ENCODE results near the gene STYX. TPM values are rescaled to one million over a fixed set of nuclear protein-coding genes. Genes with fewer than 3 reads are reported as not detected.

Gene STYX
- total and polyA plus RNA-seq, 10 of the 15 experiments (the other 5 are each of a cell fraction or from before 2014, with no cell fraction given) = 5.0 to 15.3 (median 9.5) TPM

DNA sequence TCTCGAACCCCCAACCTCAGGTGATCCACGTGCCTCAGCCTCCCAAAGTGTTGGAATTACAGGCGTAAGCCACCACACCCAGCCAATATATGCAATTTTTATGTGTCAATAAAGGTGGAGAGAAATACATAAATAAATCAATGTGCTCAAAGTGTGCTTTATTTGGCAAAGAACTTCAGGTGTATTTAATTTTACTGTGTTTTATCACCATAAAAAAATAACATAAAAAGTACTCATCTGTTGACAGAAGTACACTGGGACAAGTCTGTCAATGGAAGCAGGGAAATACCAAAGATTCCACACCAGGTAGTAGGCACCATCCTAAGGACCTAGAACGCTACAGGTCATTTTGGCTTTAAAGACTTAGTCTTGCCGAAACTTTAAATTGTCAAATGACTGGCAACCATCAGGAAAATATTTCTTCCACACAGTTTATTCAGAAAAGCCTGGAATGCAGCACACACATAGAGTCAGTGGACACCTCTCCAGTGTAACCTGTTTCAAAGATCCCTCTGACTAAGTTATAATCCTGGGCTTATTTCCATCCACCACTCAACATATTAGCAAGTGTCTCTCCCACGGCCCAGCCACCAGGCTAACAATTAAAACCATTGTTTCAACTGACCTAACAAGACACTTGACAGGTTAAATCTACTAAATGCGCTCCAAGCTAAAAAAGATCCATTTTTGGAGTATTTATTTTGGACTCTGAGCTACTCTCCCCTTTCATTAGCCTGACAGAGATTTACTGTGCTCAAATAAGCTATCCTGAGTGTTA, 38.8 kb upstream of the STYX start:
- Histone ChIP-seq H3K79me2 (ENCODE audit: control insufficient read depth, insufficient read depth, low read length) (peaks cover 93% of the 10 kb centered on the region), H3K36me3 (ENCODE audit: control insufficient read depth in 2 of 2, insufficient read depth in 2 of 2, low read length in 1 of 2) (peaks cover 0 to 4% of the 10 kb centered on the region in 2 experiments; a peak in 2 of 4 replicates), H3K9me3 (replicated peaks; ENCODE audit: control insufficient read depth, insufficient read depth, low read length) (no peaks in the 10 kb centered on the region), H3K4me1 (ENCODE audit: control insufficient read depth, insufficient read depth, low read length) (peaks cover 3% of the 10 kb centered on the region; the same call in 1 of the 2 replicates), H2AFZ (ENCODE audit: control insufficient read depth, low read depth, low read length) (no peak overlapping the region), H3K9ac (ENCODE audit: control insufficient read depth, insufficient read depth, low read length) (no peak overlapping the region), H3K27ac (ENCODE audit: control insufficient read depth, insufficient read depth) (no peak overlapping the region), H4K20me1 (ENCODE audit: control insufficient read depth, insufficient read depth) (peaks cover 7% of the 10 kb centered on the region), H3K4me2 (ENCODE audit: control insufficient read depth, insufficient read depth) (peak overlapping the region; percentile 40), H3K4me3 (peak overlapping the region; percentile 48), H3K27me3 (replicated peaks in 1 of 2; ENCODE audit: control insufficient read depth in 2 of 2, insufficient read depth in 2 of 2, low read length in 1 of 2) (no peaks in the 10 kb centered on the region)
- intact Hi-C loops (cut with micrococcal nuclease; ENCODE audit: unreplicated experiment) (loop anchor here (5.0 to 10.0 kb wide), 2 partner anchors 96 to 146 kb away; no protein-coding TSS in a partner anchor), in situ Hi-C loops (cut with MboI) (no loop called here)
- TF ChIP-seq, protein P1, sequence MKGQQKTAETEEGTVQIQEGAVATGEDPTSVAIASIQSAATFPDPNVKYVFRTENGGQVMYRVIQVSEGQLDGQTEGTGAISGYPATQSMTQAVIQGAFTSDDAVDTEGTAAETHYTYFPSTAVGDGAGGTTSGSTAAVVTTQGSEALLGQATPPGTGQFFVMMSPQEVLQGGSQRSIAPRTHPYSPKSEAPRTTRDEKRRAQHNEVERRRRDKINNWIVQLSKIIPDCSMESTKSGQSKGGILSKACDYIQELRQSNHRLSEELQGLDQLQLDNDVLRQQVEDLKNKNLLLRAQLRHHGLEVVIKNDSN (IDR thresholded peaks at IDR 0.05; ENCODE audit: borderline replicate concordance, extremely low read length, insufficient read depth, low read depth, low read length) = no peak
- TF ChIP-seq TCF7 (IDR thresholded peaks at IDR 0.05; ENCODE audit: borderline replicate concordance) (no peak), CHD2 (IDR thresholded peaks at IDR 0.05; ENCODE audit: borderline replicate concordance, low read depth, low read length) (no peak), POLR2AphosphoS5 (IDR thresholded peaks at IDR 0.05; ENCODE audit: low read length) (no peak), IRF4 (IDR thresholded peaks at IDR 0.05; ENCODE audit: low read depth, low read length) (no peak), CREM (IDR thresholded peaks at IDR 0.05; ENCODE audit: low read depth) (no peak)
- ChIA-PET SMC1A (ENCODE audit: uncharacterized antibody, unreplicated experiment) (interaction anchor here (0.6 to 2.2 kb wide), 10 partner anchors 12 to 141 kb away, joined by 3 to 6 read pairs (median 4); partner anchors contain the start of gene TXNDC16), RAD21 (ENCODE audit: unreplicated experiment) (no interaction called here), CTCF (interaction anchor here (0.6 to 1.5 kb wide), 2 partner anchors 8 to 44 kb away, joined by 3 read pairs; no protein-coding TSS in a partner anchor), POLR2A (interaction anchor here (0.6 to 1.5 kb wide), 4 partner anchors 16 to 810 kb away, joined by 3 to 4 read pairs (median 3); partner anchors contain the start of gene PSMC6)
- FAIRE-seq = no peak
- BruUV-seq (replicated peaks) = no TSS peak
- WGBS (ENCODE audit: insufficient coverage, insufficient replicate concordance, low lambda C conversion rate, missing lambda C conversion rate) = 98% methylated on average over 7 of the region's 7 CpGs
- no peak for DNase-seq (ENCODE audit: low read depth, low spot score)
- ATAC-seq = no peak

Measured in GM12878 (cell line).